GM12875 (cell line): ENCODE data around the gene XAGE5.
"Not testable (repeated sequence)": the region's sequence is repeated elsewhere in the genome, so short reads cannot be mapped to it uniquely, and the experiment has no call there.

ENCODE experiments used
- H3K4me3 ChIP-seq: one replicate; pipeline ENCODE4 v1.5.1; 2011; ENCODE audit warnings: low read depth, low read length, control low read depth
- CTCF ChIP-seq: IDR thresholded peaks from 2 replicates; pipeline ENCODE4 v1.5.1; 2011; ENCODE audit warnings: low read depth, mild to moderate bottlenecking, control low read depth, inconsistent platforms, low read length, moderate library complexity, borderline replicate concordance; ENCODE audit not compliant: insufficient read depth

Gene XAGE5

GRCh38 chrX:52811065-52811625 lies at the start of gene XAGE5:
XAGE5 (plus strand) TSS chrX:52811287; CDS start chrX:52812567, 1,280 bp downstream.
- no peak for TF ChIP-seq CTCF
- H3K4me3 ChIP-seq: no peak within 1 kb of the TSS

- not testable (repeated sequence) for H3K4me3 ChIP-seq
Measured at GRCh38 chrX:52765983-52766382, 45.1 kb upstream of the XAGE5 start.

GRCh38 chrX:52773504-52773903 lies 37.6 kb upstream of the XAGE5 start:
- not testable (repeated sequence) for H3K4me3 ChIP-seq

GRCh38 chrX:52797327-52797726 lies 13.8 kb upstream of the XAGE5 start, which contains the start of gene SPANXN5:
SPANXN5 (minus strand) TSS chrX:52797427; CDS start chrX:52797348, 79 bp downstream.
- H3K4me3 ChIP-seq: not testable (repeated sequence)

GRCh38 chrX:52804876-52805275 lies 6.2 kb upstream of the XAGE5 start:
- not testable (repeated sequence) for H3K4me3 ChIP-seq

GRCh38 chrX:52819788-52820187 lies 8.7 kb downstream of the XAGE5 start:
- no peak for TF ChIP-seq CTCF

GRCh38 chrX:52821079-52821760 lies 10.1 kb downstream of the XAGE5 start:
- H3K4me3 ChIP-seq: no peak overlapping the region
- no peak for TF ChIP-seq CTCF

More at GRCh38 chrX:52819788-52820187, 8.7 kb downstream of the XAGE5 start:
- H3K4me3 ChIP-seq: no peak overlapping the region

GRCh38 chrX:52824608-52825007 lies 13.5 kb downstream of the XAGE5 start:
- no peak for TF ChIP-seq CTCF
- no peak overlapping the region for H3K4me3 ChIP-seq

- no peak for TF ChIP-seq CTCF
Measured at GRCh38 chrX:52830551-52830950, 19.5 kb downstream of the XAGE5 start.

More at GRCh38 chrX:52830551-52830950, 19.5 kb downstream of the XAGE5 start:
- no peak overlapping the region for H3K4me3 ChIP-seq
